ENCODE data around the gene SETBP1. TPM values are rescaled to one million over a fixed set of nuclear protein-coding genes. Genes with fewer than 3 reads are reported as not detected.

The SETBP1 gene
- total and polyA plus RNA-seq, 2 of the 13 experiments (the other 11 are each of a cell fraction or from before 2014, with no cell fraction given) = 0.18 to 0.65 TPM

GRCh38 chr18:44771956-44772917 is 91.5 kb downstream of the SETBP1 start (continued):
- no peak for TF ChIP-seq ZNF556 (CRISPR knock-in tag; IDR thresholded peaks at IDR 0.05; ENCODE audit: borderline replicate concordance)
- TF ChIP-seq ZSCAN29 (CRISPR knock-in tag; conservative IDR thresholded peaks at IDR 0.05) = no peak
- peak; percentile 58; the same call in 1 of the 2 replicates for TF ChIP-seq IKZF5 (CRISPR knock-in tag; IDR thresholded peaks at IDR 0.05)
- TF ChIP-seq, protein P1, sequence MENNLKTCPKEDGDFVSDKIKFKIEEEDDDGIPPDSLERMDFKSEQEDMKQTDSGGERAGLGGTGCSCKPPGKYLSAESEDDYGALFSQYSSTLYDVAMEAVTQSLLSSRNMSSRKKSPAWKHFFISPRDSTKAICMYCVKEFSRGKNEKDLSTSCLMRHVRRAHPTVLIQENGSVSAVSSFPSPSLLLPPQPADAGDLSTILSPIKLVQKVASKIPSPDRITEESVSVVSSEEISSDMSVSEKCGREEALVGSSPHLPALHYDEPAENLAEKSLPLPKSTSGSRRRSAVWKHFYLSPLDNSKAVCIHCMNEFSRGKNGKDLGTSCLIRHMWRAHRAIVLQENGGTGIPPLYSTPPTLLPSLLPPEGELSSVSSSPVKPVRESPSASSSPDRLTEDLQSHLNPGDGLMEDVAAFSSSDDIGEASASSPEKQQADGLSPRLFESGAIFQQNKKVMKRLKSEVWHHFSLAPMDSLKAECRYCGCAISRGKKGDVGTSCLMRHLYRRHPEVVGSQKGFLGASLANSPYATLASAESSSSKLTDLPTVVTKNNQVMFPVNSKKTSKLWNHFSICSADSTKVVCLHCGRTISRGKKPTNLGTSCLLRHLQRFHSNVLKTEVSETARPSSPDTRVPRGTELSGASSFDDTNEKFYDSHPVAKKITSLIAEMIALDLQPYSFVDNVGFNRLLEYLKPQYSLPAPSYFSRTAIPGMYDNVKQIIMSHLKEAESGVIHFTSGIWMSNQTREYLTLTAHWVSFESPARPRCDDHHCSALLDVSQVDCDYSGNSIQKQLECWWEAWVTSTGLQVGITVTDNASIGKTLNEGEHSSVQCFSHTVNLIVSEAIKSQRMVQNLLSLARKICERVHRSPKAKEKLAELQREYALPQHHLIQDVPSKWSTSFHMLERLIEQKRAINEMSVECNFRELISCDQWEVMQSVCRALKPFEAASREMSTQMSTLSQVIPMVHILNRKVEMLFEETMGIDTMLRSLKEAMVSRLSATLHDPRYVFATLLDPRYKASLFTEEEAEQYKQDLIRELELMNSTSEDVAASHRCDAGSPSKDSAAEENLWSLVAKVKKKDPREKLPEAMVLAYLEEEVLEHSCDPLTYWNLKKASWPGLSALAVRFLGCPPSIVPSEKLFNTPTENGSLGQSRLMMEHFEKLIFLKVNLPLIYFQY (CRISPR knock-in tag; IDR thresholded peaks at IDR 0.05; ENCODE audit: borderline replicate concordance) = no peak
- TF ChIP-seq NR2C2 (CRISPR knock-in tag; IDR thresholded peaks at IDR 0.05; ENCODE audit: borderline replicate concordance) = peak; percentile 85
- no peak for TF ChIP-seq ZNF343 (CRISPR knock-in tag; IDR thresholded peaks at IDR 0.05)
- TF ChIP-seq ZNF510 (CRISPR knock-in tag; IDR thresholded peaks at IDR 0.05; ENCODE audit: low read depth) = no peak
- TF ChIP-seq ZNF720 (CRISPR knock-in tag; IDR thresholded peaks at IDR 0.05) = no peak
- TF ChIP-seq ELF3 (CRISPR knock-in tag; IDR thresholded peaks at IDR 0.05) = peak; percentile 80
- no peak for TF ChIP-seq HHEX (CRISPR knock-in tag; IDR thresholded peaks at IDR 0.05)
- TF ChIP-seq, protein P2, sequence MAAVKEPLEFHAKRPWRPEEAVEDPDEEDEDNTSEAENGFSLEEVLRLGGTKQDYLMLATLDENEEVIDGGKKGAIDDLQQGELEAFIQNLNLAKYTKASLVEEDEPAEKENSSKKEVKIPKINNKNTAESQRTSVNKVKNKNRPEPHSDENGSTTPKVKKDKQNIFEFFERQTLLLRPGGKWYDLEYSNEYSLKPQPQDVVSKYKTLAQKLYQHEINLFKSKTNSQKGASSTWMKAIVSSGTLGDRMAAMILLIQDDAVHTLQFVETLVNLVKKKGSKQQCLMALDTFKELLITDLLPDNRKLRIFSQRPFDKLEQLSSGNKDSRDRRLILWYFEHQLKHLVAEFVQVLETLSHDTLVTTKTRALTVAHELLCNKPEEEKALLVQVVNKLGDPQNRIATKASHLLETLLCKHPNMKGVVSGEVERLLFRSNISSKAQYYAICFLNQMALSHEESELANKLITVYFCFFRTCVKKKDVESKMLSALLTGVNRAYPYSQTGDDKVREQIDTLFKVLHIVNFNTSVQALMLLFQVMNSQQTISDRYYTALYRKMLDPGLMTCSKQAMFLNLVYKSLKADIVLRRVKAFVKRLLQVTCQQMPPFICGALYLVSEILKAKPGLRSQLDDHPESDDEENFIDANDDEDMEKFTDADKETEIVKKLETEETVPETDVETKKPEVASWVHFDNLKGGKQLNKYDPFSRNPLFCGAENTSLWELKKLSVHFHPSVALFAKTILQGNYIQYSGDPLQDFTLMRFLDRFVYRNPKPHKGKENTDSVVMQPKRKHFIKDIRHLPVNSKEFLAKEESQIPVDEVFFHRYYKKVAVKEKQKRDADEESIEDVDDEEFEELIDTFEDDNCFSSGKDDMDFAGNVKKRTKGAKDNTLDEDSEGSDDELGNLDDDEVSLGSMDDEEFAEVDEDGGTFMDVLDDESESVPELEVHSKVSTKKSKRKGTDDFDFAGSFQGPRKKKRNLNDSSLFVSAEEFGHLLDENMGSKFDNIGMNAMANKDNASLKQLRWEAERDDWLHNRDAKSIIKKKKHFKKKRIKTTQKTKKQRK (IDR thresholded peaks at IDR 0.05; ENCODE audit: low read length) = no peak
- peak; percentile 17; the same call in 1 of the 2 replicates for TF ChIP-seq HMG20A (CRISPR knock-in tag; IDR thresholded peaks at IDR 0.05; ENCODE audit: borderline replicate concordance)
- TF ChIP-seq, protein P3, sequence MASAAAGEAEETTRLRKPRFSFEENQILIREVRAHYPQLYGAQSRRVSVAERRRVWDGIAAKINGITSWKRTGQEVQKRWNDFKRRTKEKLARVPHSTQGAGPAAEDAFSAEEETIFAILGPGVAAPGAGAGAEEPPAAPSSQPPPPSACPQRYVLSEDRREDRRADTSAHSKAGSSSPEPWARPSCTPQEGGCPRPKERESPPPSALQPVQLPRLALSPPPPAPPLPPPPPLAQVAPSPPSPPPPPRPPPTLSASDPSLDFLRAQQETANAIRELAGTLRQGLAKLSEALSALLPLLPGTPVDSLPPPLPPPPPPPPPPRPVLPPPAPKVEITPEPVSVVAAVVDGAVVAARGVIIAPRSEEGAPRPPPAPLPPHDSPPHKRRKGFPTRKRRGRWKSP (CRISPR knock-in tag; IDR thresholded peaks at IDR 0.05) = no peak
- no peak for TF ChIP-seq PAF1 (CRISPR knock-in tag; IDR thresholded peaks at IDR 0.05)
- TF ChIP-seq PHF20 (CRISPR knock-in tag; IDR thresholded peaks at IDR 0.05) = no peak
- no peak for TF ChIP-seq ZNF816 (CRISPR knock-in tag; IDR thresholded peaks at IDR 0.05; ENCODE audit: borderline replicate concordance)
- TF ChIP-seq ZNF552 (CRISPR knock-in tag; IDR thresholded peaks at IDR 0.05; ENCODE audit: borderline replicate concordance) = no peak
- TF ChIP-seq EED (CRISPR knock-in tag; IDR thresholded peaks at IDR 0.05) = no peak
- no peak for TF ChIP-seq NFKB2 (CRISPR knock-in tag; IDR thresholded peaks at IDR 0.05; ENCODE audit: borderline replicate concordance)
- TF ChIP-seq ZNF260 (CRISPR knock-in tag; IDR thresholded peaks at IDR 0.05; ENCODE audit: borderline replicate concordance, low read depth) = no peak
